PC-3 (cell line): Measurements from ENCODE around the gene FANCL. TPM values are rescaled to one million over a fixed set of nuclear protein-coding genes. Genes with fewer than 3 reads are reported as not detected.
"Not testable (repeated sequence)": the region's sequence is repeated elsewhere in the genome, so short reads cannot be mapped to it uniquely, and the experiment has no call there.

Experiments used
- ATAC-seq: fragments of 200-7000 bp; cut with Tn5 transposase; 2 replicates; pipeline ENCODE4 v1.9.1; 2020; ENCODE audit warnings: mild to moderate bottlenecking, moderate library complexity
- BruUV-seq: library from RNA; stranded (reverse); fragments of 400-500 nt; replicated peaks from 2 replicates; lab custom pipeline; 2021; lab: Mats Ljungman, UMichigan
- CTCF ChIA-PET: fragments of 300-600 bp; sonication (Branson Sonifier 250); formaldehyde crosslinking; loops from one replicate; lab custom pipeline; 2022; ENCODE audit warnings: antibody characterized with exemption; lab: Charles Lee
- POLR2A ChIA-PET: fragments of 300-600 bp; sonication (Branson Sonifier 250); formaldehyde crosslinking; loops from one replicate; lab custom pipeline; 2022; ENCODE audit warnings: antibody characterized with exemption; ENCODE audit not compliant: unreplicated experiment; lab: Charles Lee
- DNase-seq: peaks from one replicate; pipeline ENCODE4 v3.0.0-alpha.2; 2015
- H2AFZ ChIP-seq: fragments of 300-600 bp; sonication (generic); 2 replicates; pipeline ENCODE4 v1.6.0; 2016; ENCODE audit warnings: antibody characterized with exemption, low read length
- H3F3A ChIP-seq: fragments of 300-600 bp; sonication (generic); one replicate; pipeline ENCODE4 v1.6.0; 2017; ENCODE audit warnings: antibody characterized with exemption, low read length, control low read depth, mild to moderate bottlenecking; ENCODE audit not compliant: unreplicated experiment
- H3K27ac ChIP-seq: fragments of 300-600 bp; sonication (generic); 2 replicates; pipeline ENCODE4 v1.5.1; 2016; ENCODE audit warnings: mild to moderate bottlenecking, low read length
- H3K27me3 ChIP-seq: fragments of 300-600 bp; sonication (generic); 2 replicates; pipeline ENCODE4 v1.6.1; 2016; ENCODE audit warnings: low read length, mixed read lengths
- H3K36me3 ChIP-seq: fragments of 300-600 bp; sonication (generic); 2 replicates; pipeline ENCODE4 v1.6.1; 2016; ENCODE audit warnings: low read depth, mixed run types, low read length, mixed read lengths
- H3K4me1 ChIP-seq: fragments of 300-600 bp; sonication (generic); 2 replicates; pipeline ENCODE4 v1.5.1; 2016; ENCODE audit warnings: low read length; ENCODE audit not compliant: insufficient read depth
- H3K4me2 ChIP-seq: fragments of 300-600 bp; sonication (generic); 2 replicates; pipeline ENCODE4 v1.6.0; 2016; ENCODE audit warnings: low read length
- H3K4me3 ChIP-seq: fragments of 300-600 bp; sonication (generic); 2 replicates; pipeline ENCODE4 v1.5.1; 2016; ENCODE audit warnings: mild to moderate bottlenecking, low read length, mixed read lengths
- H3K79me2 ChIP-seq: fragments of 300-600 bp; sonication (generic); 2 replicates; pipeline ENCODE4 v1.6.1; 2017; ENCODE audit warnings: low read length, mixed read lengths
- H3K9ac ChIP-seq: fragments of 300-600 bp; sonication (generic); 2 replicates; pipeline ENCODE4 v1.6.0; 2016; ENCODE audit warnings: mild to moderate bottlenecking, low read length
- H3K9me2 ChIP-seq: fragments of 300-600 bp; sonication (generic); replicated peaks from 2 replicates; pipeline ENCODE4 v1.6.1; 2016; ENCODE audit warnings: mixed run types, low read length, mixed read lengths
- H3K9me3 ChIP-seq: fragments of 300-600 bp; sonication (generic); 2 replicates; pipeline ENCODE4 v1.6.1; 2016; ENCODE audit warnings: low read length, mixed read lengths
- H4K20me1 ChIP-seq: fragments of 300-600 bp; sonication (generic); 2 replicates; pipeline ENCODE4 v1.6.1; 2016; ENCODE audit warnings: low read length, mixed read lengths
- EZH2 ChIP-seq: fragments of 300-600 bp; sonication (generic); IDR thresholded peaks from one replicate; pipeline ENCODE4 v1.6.1; 2017; ENCODE audit warnings: antibody characterized with exemption, mild to moderate bottlenecking, low read length; ENCODE audit not compliant: unreplicated experiment
- EZH2phosphoT487 ChIP-seq: fragments of 300-600 bp; sonication (generic); IDR thresholded peaks from 2 replicates; pipeline ENCODE4 v1.6.1; 2018; ENCODE audit warnings: mild to moderate bottlenecking, antibody characterized with exemption, low read length, borderline replicate concordance
- intact Hi-C: fragments of 100-400 bp; cut with micrococcal nuclease; formaldehyde crosslinking; loops from 2 replicates; pipeline ENCODE4 v1.9.0; 2023
- total RNA-seq: library from RNA; depleted of rRNA; stranded (reverse); fragments of >200 nt; gene quantifications from 2 replicates; pipeline ENCODE4 v1.2.3, GENCODE V29; 2014
- TF ChIP-seq, protein P1 (sequence below): fragments of 300-600 bp; sonication (generic); conservative IDR thresholded peaks from 2 replicates; pipeline ENCODE4 v1.5.1; 2017; ENCODE audit warnings: antibody characterized with exemption, low read depth, mild to moderate bottlenecking, low read length

The FANCL gene
- total RNA-seq, 1 experiment from 2014 or later, result 18.0 TPM

DNA sequence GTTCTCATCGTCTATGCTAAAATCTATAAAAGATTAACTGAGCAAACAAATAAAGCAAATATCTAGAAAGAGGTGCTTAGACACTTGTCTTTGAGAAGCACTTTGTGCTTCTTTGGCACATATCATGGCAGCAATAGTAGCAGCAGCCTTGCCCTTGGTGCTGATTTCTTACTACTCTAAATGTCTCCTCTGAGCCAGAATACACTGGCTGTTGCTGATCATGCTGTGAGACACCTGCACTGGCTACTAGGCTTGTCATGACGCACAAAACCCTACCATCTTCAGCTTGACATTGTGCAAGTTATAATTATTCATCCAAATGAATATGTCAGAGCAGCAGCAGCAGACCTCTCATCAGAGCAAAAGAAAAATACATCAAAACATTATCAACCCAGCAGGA lies 46.7 kb downstream of the FANCL start:
- BruUV-seq, result no TSS peak
- Histone ChIP-seq H3K9me2 (no peaks in the 10 kb centered on the region), H3K9me3 (no peaks in the 10 kb centered on the region), H4K20me1 (no peaks in the 10 kb centered on the region), H3K36me3 (peaks cover 3% of the 10 kb centered on the region), H3F3A (no peaks in the 10 kb centered on the region), H3K79me2 (no peaks in the 10 kb centered on the region), H3K27ac (no peak overlapping the region), H3K27me3 (no peaks in the 10 kb centered on the region), H3K4me1 (no peaks in the 10 kb centered on the region), H2AFZ (no peak overlapping the region), H3K4me2 (no peak overlapping the region), H3K4me3 (no peak overlapping the region), H3K9ac (no peak overlapping the region)
- no peak for DNase-seq
- ChIA-PET CTCF (no interaction called here), POLR2A (no interaction called here)
- intact Hi-C loops, result no loop called here
- no peak for ATAC-seq
- TF ChIP-seq, protein P1, sequence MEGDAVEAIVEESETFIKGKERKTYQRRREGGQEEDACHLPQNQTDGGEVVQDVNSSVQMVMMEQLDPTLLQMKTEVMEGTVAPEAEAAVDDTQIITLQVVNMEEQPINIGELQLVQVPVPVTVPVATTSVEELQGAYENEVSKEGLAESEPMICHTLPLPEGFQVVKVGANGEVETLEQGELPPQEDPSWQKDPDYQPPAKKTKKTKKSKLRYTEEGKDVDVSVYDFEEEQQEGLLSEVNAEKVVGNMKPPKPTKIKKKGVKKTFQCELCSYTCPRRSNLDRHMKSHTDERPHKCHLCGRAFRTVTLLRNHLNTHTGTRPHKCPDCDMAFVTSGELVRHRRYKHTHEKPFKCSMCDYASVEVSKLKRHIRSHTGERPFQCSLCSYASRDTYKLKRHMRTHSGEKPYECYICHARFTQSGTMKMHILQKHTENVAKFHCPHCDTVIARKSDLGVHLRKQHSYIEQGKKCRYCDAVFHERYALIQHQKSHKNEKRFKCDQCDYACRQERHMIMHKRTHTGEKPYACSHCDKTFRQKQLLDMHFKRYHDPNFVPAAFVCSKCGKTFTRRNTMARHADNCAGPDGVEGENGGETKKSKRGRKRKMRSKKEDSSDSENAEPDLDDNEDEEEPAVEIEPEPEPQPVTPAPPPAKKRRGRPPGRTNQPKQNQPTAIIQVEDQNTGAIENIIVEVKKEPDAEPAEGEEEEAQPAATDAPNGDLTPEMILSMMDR, result no peak
- TF ChIP-seq EZH2phosphoT487 (no peak), EZH2 (no peak)

DNA sequence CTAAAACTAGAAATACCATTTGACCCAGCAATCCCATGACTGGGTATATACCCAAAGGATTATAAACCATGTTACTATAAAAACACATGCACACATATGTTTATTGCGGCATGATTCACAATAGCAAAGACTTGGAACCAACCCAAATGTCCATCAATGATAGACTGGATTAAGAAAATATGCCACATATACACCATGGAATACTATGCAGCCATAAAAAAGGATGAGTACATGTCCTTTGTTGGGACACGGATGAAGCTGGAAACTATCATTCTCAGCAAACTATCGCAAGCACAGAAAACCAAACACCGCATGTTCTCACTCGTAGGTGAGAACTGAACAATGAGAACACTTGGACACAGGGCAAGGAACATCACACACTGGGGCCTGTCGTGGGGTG lies 54.1 kb downstream of the FANCL start:
- CTCF ChIA-PET, H4K20me1 ChIP-seq, DNase-seq, H3K4me3 ChIP-seq, H3K9ac ChIP-seq, H3K79me2 ChIP-seq, H3K9me3 ChIP-seq, H3K27me3 ChIP-seq, intact Hi-C loops, H3K4me2 ChIP-seq, H3K4me1 ChIP-seq, BruUV-seq, H3F3A ChIP-seq, ATAC-seq, H3K9me2 ChIP-seq, POLR2A ChIA-PET, H3K27ac ChIP-seq, H2AFZ ChIP-seq: not testable (repeated sequence)
- peaks cover 11% of the 10 kb centered on the region for H3K36me3 ChIP-seq

DNA sequence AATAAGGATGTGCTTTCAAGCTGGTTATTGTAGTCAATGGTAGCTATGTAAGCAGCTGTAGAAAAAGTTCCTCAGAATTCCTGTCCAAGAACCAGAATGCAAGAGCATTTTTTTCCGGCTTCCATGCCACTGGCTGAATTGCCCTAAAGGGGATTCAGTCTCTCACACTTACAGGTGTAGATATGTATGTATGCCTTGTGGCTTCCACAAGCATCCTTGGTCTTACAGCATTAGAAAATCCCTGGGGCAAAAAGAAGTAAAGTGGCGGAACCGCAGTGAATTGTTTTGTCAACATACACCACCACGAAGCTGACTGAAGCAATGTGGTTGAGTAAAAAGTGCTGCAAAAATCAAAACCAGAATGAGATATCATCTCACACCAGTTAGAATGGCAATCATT lies 54.6 kb downstream of the FANCL start:
- Histone ChIP-seq H3K36me3 (peaks cover 11% of the 10 kb centered on the region), H3K79me2 (no peaks in the 10 kb centered on the region), H3K9ac (no peak overlapping the region), H3K4me3 (no peak overlapping the region), H2AFZ (no peak overlapping the region), H3K4me2 (no peak overlapping the region), H3K9me2 (no peaks in the 10 kb centered on the region), H4K20me1 (no peaks in the 10 kb centered on the region), H3K4me1 (0 out of 2 replicates have a peak, but pooled peaks cover 6% of the 10 kb centered on the region), H3K27ac (no peak overlapping the region), H3K9me3 (no peaks in the 10 kb centered on the region), H3K27me3 (no peaks in the 10 kb centered on the region), H3F3A (no peaks in the 10 kb centered on the region)
- CTCF ChIA-PET, result no interaction called here
- no peak for ATAC-seq
- TF ChIP-seq EZH2phosphoT487, result no peak
- TF ChIP-seq, protein P1, result no peak
- no peak for TF ChIP-seq EZH2
- intact Hi-C loops, result no loop called here
- POLR2A ChIA-PET, result no interaction called here
- no TSS peak for BruUV-seq
- DNase-seq, result no peak
